B cell (primary cell): ENCODE measurements around the gene CCL14. TPM values are rescaled to one million over a fixed set of nuclear protein-coding genes. Genes with fewer than 3 reads are reported as not detected.

Experiments
- ATAC-seq: fragments of 200-7000 bp; cut with Tn5 transposase; one replicate; pipeline ENCODE4 v1.10.0; 2021; ENCODE audit warnings: low read depth, mild to moderate bottlenecking, moderate number of reproducible peaks, moderate library complexity
- CTCF ChIA-PET: fragments of 350-600 bp; sonication (Branson Sonifier 250); formaldehyde crosslinking; loops from one replicate; lab custom pipeline; 2021; ENCODE audit warnings: antibody characterized with exemption, inconsistent platforms; lab: Charles Lee
- POLR2A ChIA-PET: fragments of 350-600 bp; sonication (Branson Sonifier 250); formaldehyde crosslinking; loops from one replicate; lab custom pipeline; 2021; ENCODE audit warnings: antibody characterized with exemption; lab: Charles Lee
- DNase-seq: peaks from one replicate; pipeline ENCODE4 v3.0.0; 2013
- H2AFZ ChIP-seq: 2 replicates; pipeline ENCODE4 v1.6.1; 2012; ENCODE audit warnings: mild to moderate bottlenecking, low read depth, low read length; ENCODE audit not compliant: insufficient read depth, poor library complexity, severe bottlenecking
- H3K27ac ChIP-seq, 2 donors: 1 replicate in 1 of 2; 2 replicates in 1 of 2; pipeline ENCODE4 v1.5.1; 2012 to 2013; ENCODE audit warnings: low read length in 2 of 2, mild to moderate bottlenecking in 2 of 2, moderate library complexity in 1 of 2
- H3K27me3 ChIP-seq, 4 experiments: fragments of 200-600 bp in 1 of 4; sonication (generic) in 1 of 4; replicated peaks in 1 of 4; 1 replicate in 2 of 4; 2 replicates in 2 of 4; pipeline versions ENCODE4 v1.6.1 to v1.7.0; 2013 to 2016; ENCODE audit warnings: low read length in 3 of 4, mild to moderate bottlenecking in 2 of 4, mixed read lengths in 1 of 4, moderate library complexity in 1 of 4; ENCODE audit not compliant: insufficient read depth in 4 of 4, control insufficient read depth in 3 of 4; ENCODE audit errors: control extremely low read depth in 1 of 4
- H3K36me3 ChIP-seq, 2 experiments: replicated peaks in 1 of 2; 1 replicate in 1 of 2; 2 replicates in 1 of 2; pipeline versions ENCODE4 v1.6.1 to v1.7.1; 2013; ENCODE audit warnings: low read length in 1 of 2; ENCODE audit not compliant: insufficient read depth in 2 of 2, control insufficient read depth in 1 of 2; ENCODE audit errors: control extremely low read depth in 1 of 2, extremely low read depth in 1 of 2
- H3K4me1 ChIP-seq, 2 donors: fragments of 200-600 bp in 1 of 2; sonication (generic) in 1 of 2; 1 replicate in 1 of 2; 2 replicates in 1 of 2; pipeline versions ENCODE4 v1.5.1 to v1.6.1; 2013 to 2017; ENCODE audit warnings: low read length in 2 of 2; ENCODE audit not compliant: control insufficient read depth in 2 of 2, insufficient read depth in 2 of 2
- H3K4me2 ChIP-seq: replicated peaks from 2 replicates; pipeline ENCODE3; 2012; ENCODE audit warnings: mild to moderate bottlenecking, low read depth, low read length; ENCODE audit not compliant: poor library complexity, severe bottlenecking
- H3K4me3 ChIP-seq, 5 experiments: fragments of 200-600 bp in 1 of 5; sonication (generic) in 1 of 5; 1 replicate in 3 of 5; 2 replicates in 2 of 5; pipeline versions ENCODE4 v1.5.1 to v1.7.0; 2011 to 2016; ENCODE audit warnings: low read length in 4 of 5, mild to moderate bottlenecking in 4 of 5, low read depth in 2 of 5, control low read depth in 1 of 5, moderate library complexity in 1 of 5; ENCODE audit not compliant: insufficient read depth in 1 of 5; ENCODE audit errors: control extremely low read depth in 1 of 5, extremely low read depth in 1 of 5
- H3K79me2 ChIP-seq: fragments of 200-600 bp; sonication (generic); one replicate; pipeline ENCODE4 v1.6.0; 2016; ENCODE audit warnings: low read length; ENCODE audit not compliant: control insufficient read depth, insufficient read depth
- H3K9ac ChIP-seq: fragments of 200-600 bp; sonication (generic); 2 replicates; pipeline ENCODE4 v1.6.1; 2017; ENCODE audit warnings: mild to moderate bottlenecking, low read length, moderate library complexity
- H3K9me3 ChIP-seq, 3 donors: one replicate each; pipeline versions ENCODE4 v1.6.1 to v1.7.1; 2013; ENCODE audit warnings: low read length in 2 of 3; ENCODE audit not compliant: control insufficient read depth in 2 of 3, insufficient read depth in 1 of 3; ENCODE audit errors: control extremely low read depth in 1 of 3
- H4K20me1 ChIP-seq: 2 replicates; pipeline ENCODE4 v1.6.0; 2012; ENCODE audit warnings: mild to moderate bottlenecking, low read length; ENCODE audit not compliant: insufficient read depth, control insufficient read depth, poor library complexity, severe bottlenecking
- H3K27ac Mint-ChIP-seq: one replicate; pipeline ENCODE4 v1.8.0; 2021; ENCODE audit warnings: mixed read lengths
- H3K27me3 Mint-ChIP-seq: one replicate; pipeline ENCODE4 v1.8.0; 2021; ENCODE audit warnings: mixed read lengths
- H3K4me1 Mint-ChIP-seq: one replicate; pipeline ENCODE4 v1.8.0; 2021; ENCODE audit warnings: mixed read lengths
- H3K4me3 Mint-ChIP-seq: one replicate; pipeline ENCODE4 v1.8.0; 2021; ENCODE audit warnings: mixed read lengths
- H3K9me3 Mint-ChIP-seq: one replicate; pipeline ENCODE4 v1.8.0; 2022; ENCODE audit warnings: mixed read lengths; ENCODE audit not compliant: insufficient read depth
- EZH2 ChIP-seq: IDR thresholded peaks from 2 replicates; pipeline ENCODE4 v1.6.1; 2012; ENCODE audit warnings: borderline replicate concordance, low read depth, mild to moderate bottlenecking, moderate library complexity, low read length; ENCODE audit not compliant: insufficient read depth, poor library complexity, severe bottlenecking
- WGBS: methylation state at CpG from one replicate; pipeline ENCODE4 v1.1.5; 2013; ENCODE audit warnings: missing lambda C conversion rate; ENCODE audit not compliant: insufficient coverage; 5-methylcytosine and 5-hydroxymethylcytosine counted together
- intact Hi-C: fragments of 100-400 bp; cut with micrococcal nuclease; formaldehyde crosslinking; loops from one replicate; pipeline ENCODE4 v1.10.0; 2022
- polyA plus RNA-seq: library from polyadenylated mRNA; depleted of rRNA; stranded (reverse); fragments of >200 nt; gene quantifications from 2 replicates; pipeline ENCODE4 v1.2.3, GENCODE V29; 2012
- total RNA-seq, 2 donors: library from RNA; stranded (reverse); fragments of 120-200 nt in 1 of 2; gene quantifications; 1 replicate in 1 of 2; 2 replicates in 1 of 2; pipeline versions ENCODE4 v1.2.3 to v1.2.4, GENCODE V29; 2013 to 2022
- TF ChIP-seq, protein P1 (sequence below): fragments of 200-600 bp; IDR thresholded peaks from one replicate; pipeline ENCODE4 v1.8.0; 2022; ENCODE audit warnings: antibody characterized with exemption, mild to moderate bottlenecking

The CCL14 gene
- total and polyA plus RNA-seq, 2 donors (not counting 1 experiment from before 2014, with no cell fraction given) = not detected

DNA sequence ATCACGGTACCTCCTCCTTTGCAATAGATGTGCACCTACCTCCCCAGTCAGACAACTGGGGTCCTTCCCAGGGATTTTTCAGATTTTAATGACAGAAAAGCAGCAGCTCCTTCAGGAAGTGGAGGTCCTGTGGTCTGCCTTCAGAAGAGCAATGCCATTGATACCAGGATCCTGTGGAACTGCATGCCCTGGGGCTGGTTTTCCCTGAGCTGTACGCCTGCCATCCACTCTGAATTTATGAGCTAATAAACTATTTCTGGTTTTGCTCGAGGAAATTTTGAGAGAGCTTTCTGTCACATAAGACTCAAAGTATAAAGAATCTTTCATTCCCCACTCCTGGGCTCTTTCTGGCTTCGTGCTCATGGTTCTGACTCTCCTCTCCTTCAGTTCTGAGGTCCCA, 41.2 kb upstream of the CCL14 start:
- Mint-ChIP-seq H3K27me3 (peaks cover 41% of the 10 kb centered on the region), H3K27ac (no peak overlapping the region), H3K9me3 (no peaks in the 10 kb centered on the region), H3K4me1 (no peaks in the 10 kb centered on the region), H3K4me3 (no peak overlapping the region)
- no peaks in the 10 kb centered on the region for H3K36me3 ChIP-seq
- no peak overlapping the region for H2AFZ ChIP-seq
- ATAC-seq (no peak), DNase-seq (no peak)
- no peaks in the 10 kb centered on the region for H3K79me2 ChIP-seq
- TF ChIP-seq EZH2 = no peak
- TF ChIP-seq, protein P1, sequence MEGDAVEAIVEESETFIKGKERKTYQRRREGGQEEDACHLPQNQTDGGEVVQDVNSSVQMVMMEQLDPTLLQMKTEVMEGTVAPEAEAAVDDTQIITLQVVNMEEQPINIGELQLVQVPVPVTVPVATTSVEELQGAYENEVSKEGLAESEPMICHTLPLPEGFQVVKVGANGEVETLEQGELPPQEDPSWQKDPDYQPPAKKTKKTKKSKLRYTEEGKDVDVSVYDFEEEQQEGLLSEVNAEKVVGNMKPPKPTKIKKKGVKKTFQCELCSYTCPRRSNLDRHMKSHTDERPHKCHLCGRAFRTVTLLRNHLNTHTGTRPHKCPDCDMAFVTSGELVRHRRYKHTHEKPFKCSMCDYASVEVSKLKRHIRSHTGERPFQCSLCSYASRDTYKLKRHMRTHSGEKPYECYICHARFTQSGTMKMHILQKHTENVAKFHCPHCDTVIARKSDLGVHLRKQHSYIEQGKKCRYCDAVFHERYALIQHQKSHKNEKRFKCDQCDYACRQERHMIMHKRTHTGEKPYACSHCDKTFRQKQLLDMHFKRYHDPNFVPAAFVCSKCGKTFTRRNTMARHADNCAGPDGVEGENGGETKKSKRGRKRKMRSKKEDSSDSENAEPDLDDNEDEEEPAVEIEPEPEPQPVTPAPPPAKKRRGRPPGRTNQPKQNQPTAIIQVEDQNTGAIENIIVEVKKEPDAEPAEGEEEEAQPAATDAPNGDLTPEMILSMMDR = no peak
- peaks cover 0 to 13% (median 5%) of the 10 kb centered on the region in 4 experiments for H3K27me3 ChIP-seq
- H3K4me2 ChIP-seq = no peak overlapping the region
- 70% methylated on average over 3 of the region's 4 CpGs for WGBS
- H3K9me3 ChIP-seq = peaks cover 0 to 9% (median 0%) of the 10 kb centered on the region in 3 donors
- H4K20me1 ChIP-seq = no peaks in the 10 kb centered on the region
- no peak overlapping the region for H3K27ac ChIP-seq
- intact Hi-C loops = no loop called here
- H3K4me3 ChIP-seq = no peak overlapping the region
- ChIA-PET CTCF (interaction anchor here (0.6 kb wide), 1 partner anchor 34 kb away, joined by 3 read pairs; no protein-coding TSS in a partner anchor), POLR2A (no interaction called here)
- no peak overlapping the region for H3K9ac ChIP-seq
- H3K4me1 ChIP-seq = no peaks in the 10 kb centered on the region

DNA sequence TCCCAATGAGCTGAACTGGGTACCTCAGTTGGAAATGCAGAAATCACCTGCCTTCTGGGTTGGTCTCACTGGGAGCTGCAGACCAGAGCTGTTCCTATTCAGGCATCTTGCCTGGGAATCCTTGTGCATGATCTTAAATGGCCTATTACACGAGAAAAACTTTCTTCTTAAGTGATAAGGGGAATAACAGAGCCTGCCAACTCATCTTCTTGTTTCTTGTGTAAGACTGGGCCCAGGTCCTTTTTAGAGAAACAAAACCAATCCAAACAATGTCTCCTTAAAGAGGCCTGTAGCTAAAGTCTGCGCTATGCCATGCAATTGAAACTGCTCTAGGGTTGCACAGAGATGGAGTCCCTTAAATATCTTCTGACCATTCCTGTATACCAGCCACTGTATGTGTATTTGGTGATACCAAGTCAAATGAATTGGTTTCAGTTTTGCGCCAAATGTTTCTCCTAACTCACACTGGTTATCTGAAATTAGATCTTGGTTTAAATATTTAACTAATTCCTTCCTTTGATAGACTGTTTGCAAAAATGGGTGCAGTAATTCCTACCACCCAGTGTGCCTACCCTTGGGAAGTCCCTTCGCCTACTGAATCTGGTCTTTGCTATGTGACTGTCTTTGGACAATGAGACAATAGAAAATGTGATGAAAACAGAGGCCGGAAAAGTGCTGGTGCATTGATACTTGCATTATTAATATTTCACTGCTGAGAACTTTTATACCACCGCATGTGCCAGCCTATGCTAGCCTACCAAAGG, 37.8 kb upstream of the CCL14 start:
- Histone ChIP-seq H3K36me3 (no peaks in the 10 kb centered on the region), H3K9me3 (peaks cover 0 to 11% (median 0%) of the 10 kb centered on the region in 3 donors), H3K27ac (no peak overlapping the region), H3K79me2 (no peaks in the 10 kb centered on the region), H3K4me1 (no peaks in the 10 kb centered on the region), H2AFZ (no peak overlapping the region), H3K4me2 (no peak overlapping the region), H4K20me1 (no peaks in the 10 kb centered on the region), H3K4me3 (no peak overlapping the region), H3K9ac (no peak overlapping the region), H3K27me3 (peaks cover 0 to 8% (median 0%) of the 10 kb centered on the region in 4 experiments)
- ATAC-seq (no peak), DNase-seq (no peak)
- no CpG with 5 or more reads among the region's 6 CpGs for WGBS
- POLR2A ChIA-PET = no interaction called here
- CTCF ChIA-PET = no interaction called here
- Mint-ChIP-seq H3K27me3 (peaks cover 26% of the 10 kb centered on the region), H3K27ac (no peak overlapping the region), H3K4me1 (no peaks in the 10 kb centered on the region), H3K9me3 (peaks cover 2% of the 10 kb centered on the region), H3K4me3 (no peak overlapping the region)
- TF ChIP-seq, protein P1 = no peak
- TF ChIP-seq EZH2 = no peak
- intact Hi-C loops = no loop called here
